AG09309 (cell line): ENCODE measurements around the gene ECT2L.

Experiments used
- DNase-seq: peaks from one replicate; pipeline ENCODE4 v3.0.0-alpha.2; 2010; ENCODE audit warnings: low read depth
- H3K4me3 ChIP-seq: 2 replicates; pipeline ENCODE4 v1.5.1; 2011; ENCODE audit warnings: mild to moderate bottlenecking, low read depth, low read length, moderate library complexity; ENCODE audit not compliant: control insufficient read depth
- CTCF ChIP-seq: IDR thresholded peaks from 2 replicates; pipeline ENCODE4 v1.5.1; 2011; ENCODE audit warnings: mild to moderate bottlenecking, low read depth, low read length, inconsistent platforms; ENCODE audit not compliant: insufficient read depth, control insufficient read depth; ENCODE audit errors: missing control alignments

The ECT2L gene

GRCh38 chr6:138849791-138850190 lies 53.9 kb downstream of the ECT2L start:
- no peak for DNase-seq
- H3K4me3 ChIP-seq = no peak overlapping the region
- no peak for TF ChIP-seq CTCF

DNA sequence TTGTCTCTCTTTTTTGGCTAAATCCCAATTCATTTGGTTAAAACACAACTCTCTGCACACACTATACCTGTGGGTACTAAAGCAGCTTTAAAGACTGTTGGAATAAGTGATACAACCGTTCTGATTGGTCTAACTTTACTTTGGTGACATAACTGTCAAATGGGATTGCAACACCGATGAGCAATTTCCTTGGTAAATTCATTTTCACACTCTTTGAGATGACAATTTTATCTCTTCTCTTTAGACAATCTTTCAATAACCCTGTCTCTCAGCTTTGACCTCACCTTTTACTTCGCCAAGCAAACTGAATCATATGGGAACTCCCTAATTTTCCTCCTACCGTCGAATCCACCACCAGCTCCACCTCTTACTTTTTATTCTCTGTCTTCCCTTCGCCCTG lies 60.8 kb downstream of the ECT2L start:
- no peak overlapping the region for H3K4me3 ChIP-seq
- no peak for DNase-seq
- no peak for TF ChIP-seq CTCF

DNA sequence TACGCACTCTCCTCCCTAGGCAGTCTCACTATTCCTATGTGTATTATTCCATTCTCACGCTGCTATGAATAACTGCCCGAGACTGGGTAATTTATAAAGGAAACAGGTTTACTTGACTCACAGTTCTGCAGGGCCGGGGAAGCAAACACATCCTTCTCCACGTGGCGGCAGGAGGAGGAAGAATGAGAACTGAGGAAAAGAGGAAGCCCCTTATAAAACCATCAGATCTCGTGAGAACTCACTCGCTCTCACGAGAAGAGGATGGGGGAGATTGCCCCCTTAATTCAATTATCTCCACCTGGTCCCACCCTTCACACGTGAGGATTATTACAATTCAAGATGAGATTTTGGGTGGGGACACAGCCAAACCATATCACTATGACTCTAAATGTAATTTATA lies 61.9 kb downstream of the ECT2L start:
- H3K4me3 ChIP-seq = no peak overlapping the region
- DNase-seq = no peak
- TF ChIP-seq CTCF = no peak

DNA sequence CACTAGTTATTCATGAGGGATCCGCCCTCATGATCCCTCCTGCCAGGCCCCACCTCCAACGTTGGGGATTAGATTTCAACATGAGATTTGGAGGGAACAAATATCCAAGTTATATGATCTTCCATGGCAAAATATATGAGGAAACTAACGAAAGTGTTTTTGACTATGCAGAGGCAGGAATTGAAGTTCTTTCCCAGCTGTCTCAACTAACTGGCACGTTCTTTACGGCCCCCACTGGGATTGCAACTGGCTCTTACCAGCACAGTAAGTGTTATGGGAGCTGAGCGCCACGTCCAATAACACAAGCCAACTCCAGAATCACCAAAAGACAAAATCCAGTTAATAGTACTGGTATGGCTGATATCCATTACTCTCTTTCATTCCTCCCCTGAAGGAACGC lies 66.6 kb downstream of the ECT2L start:
- no peak for DNase-seq
- H3K4me3 ChIP-seq = no peak overlapping the region
- TF ChIP-seq CTCF = no peak

DNA sequence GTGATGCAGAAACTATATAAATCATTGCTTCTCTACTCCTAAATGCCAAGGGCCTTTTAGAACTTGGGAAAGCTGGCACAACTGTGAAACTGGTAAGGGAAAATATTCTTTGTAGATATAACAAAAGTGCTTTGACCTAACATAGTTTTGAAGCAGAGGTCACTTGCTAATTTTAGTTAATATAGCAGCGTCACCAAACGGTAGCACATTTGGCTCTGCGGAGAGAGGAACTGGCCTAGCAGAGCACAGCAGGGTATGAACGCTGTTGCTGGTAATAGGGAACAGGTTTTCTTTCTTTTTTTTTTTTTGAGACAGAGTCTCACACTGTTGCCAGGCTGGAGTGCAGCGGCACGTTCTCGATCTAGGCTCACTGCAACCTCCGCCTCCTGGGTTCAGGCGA lies 67.4 kb downstream of the ECT2L start:
- no peak for DNase-seq
- no peak for TF ChIP-seq CTCF
- no peak overlapping the region for H3K4me3 ChIP-seq

DNA sequence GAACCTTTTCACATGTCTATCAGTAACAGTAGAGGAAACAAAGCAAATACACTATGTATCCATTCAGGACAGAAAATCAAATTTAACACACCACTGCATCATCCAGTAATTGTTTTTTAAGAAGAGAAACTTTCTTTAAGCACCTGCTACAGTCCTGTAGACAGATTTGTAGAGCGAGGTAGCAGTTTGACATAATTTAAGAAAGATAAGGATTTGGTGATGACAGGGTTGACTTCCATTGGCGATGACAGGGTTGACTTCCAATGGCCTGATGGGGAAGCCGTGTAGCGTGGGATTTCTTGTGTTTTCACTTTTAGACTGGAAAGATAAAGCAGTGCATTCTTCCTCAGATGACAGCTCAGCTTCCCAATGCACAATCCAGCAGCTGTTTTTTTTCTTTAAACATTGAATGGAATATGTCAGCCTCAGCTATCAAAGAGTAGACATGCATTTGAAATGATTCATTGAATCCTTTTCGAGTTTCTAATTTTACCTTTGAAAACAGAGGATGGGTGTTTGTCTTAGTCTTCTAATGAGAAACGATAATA lies 68.5 kb downstream of the ECT2L start:
- H3K4me3 ChIP-seq = no peak overlapping the region
- no peak for TF ChIP-seq CTCF
- DNase-seq = no peak
